ENCODE measurements around the gene NEURL1.

DNA sequence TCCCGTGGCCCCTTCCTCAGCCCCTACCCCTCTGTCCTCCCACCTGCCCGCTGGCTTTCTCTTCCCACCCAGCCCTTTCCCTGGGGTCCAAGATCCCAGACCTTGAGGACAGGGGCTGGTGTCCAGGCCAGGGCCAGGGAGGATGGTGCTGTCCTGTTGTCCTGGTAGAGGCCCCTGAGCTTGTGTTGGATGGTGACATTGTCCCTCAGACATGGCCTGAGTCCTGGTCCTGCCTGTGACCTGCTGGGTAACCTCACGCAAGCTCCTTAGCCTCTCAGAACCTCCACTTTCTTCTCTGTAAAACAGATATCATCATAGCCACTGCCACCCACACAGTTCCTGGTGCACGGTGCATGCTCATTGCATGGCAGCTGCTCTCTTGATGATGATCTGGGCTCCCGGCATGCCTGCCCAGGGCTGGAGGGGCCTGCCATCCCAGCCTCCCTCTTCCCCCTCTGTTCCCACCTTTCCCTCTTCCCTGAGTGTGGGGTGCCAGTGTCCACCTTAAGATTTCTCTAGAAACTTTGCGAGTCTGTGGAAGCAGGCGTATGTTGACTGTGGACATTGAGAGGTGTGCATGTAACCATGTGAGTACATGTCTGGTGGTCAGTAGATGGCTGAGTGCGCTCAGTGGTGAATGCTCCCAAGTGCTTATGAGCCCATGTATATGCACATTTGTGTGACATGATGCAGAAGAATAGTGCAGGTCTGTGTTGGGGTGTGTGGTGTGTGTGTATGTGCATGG, 60.4 kb downstream of the NEURL1 start:
- no peak for TF ChIP-seq GATA2 (IDR thresholded peaks at IDR 0.05; ENCODE audit: low read depth, low read length)
- no peak for TF ChIP-seq GATA3 (IDR thresholded peaks at IDR 0.05; ENCODE audit: low read depth, low read length)

Measured in SH-SY5Y (cell line).